ENCODE measurements around the gene ITPRID2.

DNA sequence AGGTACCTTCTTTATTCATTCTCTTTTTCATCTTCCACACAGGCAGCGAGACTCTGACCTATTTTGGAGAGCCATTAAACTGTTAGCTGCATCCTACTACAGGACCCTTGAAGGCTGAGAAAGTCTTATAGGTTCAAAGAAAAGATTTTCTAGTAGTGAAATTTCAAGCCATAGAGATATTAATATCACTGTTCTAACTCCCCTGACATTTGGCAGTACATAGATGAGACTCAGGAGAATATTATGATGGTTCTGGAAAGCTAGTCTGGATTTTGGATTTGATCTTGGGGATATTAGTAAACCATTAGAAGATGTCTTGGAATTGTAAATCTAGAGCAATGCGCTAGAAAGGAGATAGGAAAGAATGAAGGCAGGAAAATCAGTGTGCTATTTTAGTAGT, 1.3 kb upstream of the ITPRID2 start:
- TF ChIP-seq CTCF (IDR thresholded peaks at IDR 0.05) = no peak
- no peak for TF ChIP-seq POLR2A (IDR thresholded peaks at IDR 0.05)
